Heart left ventricle (tissue), 16 donors: ENCODE results near the gene PRR5. TPM values are rescaled to one million over a fixed set of nuclear protein-coding genes. Genes with fewer than 3 reads are reported as not detected.

Experiments
- ATAC-seq, 4 donors: fragments of 200-7000 bp; cut with Tn5 transposase; one replicate each; pipeline ENCODE4 v1.9.1; 2020 to 2022; ENCODE audit warnings: moderate library complexity in 4 of 4, mild to moderate bottlenecking in 3 of 4, moderate number of reproducible peaks in 1 of 4
- DNase-seq, 5 donors: peaks; one replicate each; pipeline ENCODE4 v3.0.0-alpha.2; 2020
- H3K27ac ChIP-seq, 12 donors: fragments of 200-600 bp; sonication (generic) in 4 of 12; one replicate each; pipeline versions ENCODE4 v1.5.0 to v1.8.0; 2016 to 2022; ENCODE audit warnings: mild to moderate bottlenecking in 2 of 12
- H3K27me3 ChIP-seq, 9 donors: fragments of 200-600 bp; sonication (generic) in 2 of 9; one replicate each; pipeline versions ENCODE4 v1.5.1 to v1.8.0; 2016 to 2022; ENCODE audit warnings: mild to moderate bottlenecking in 3 of 9
- H3K36me3 ChIP-seq, 9 donors: fragments of 200-600 bp; sonication (generic) in 2 of 9; one replicate each; pipeline versions ENCODE4 v1.5.0 to v1.8.0; 2018 to 2022; ENCODE audit warnings: mild to moderate bottlenecking in 2 of 9
- H3K4me1 ChIP-seq, 12 donors: fragments of 200-600 bp; sonication (generic) in 4 of 12; one replicate each; pipeline versions ENCODE4 v1.5.0 to v1.8.0; 2016 to 2022; ENCODE audit warnings: mild to moderate bottlenecking in 3 of 12
- H3K4me3 ChIP-seq, 12 donors: fragments of 200-600 bp; sonication (generic) in 4 of 12; one replicate each; pipeline versions ENCODE4 v1.5.0 to v1.8.0; 2017 to 2022; ENCODE audit warnings: mild to moderate bottlenecking in 9 of 12, moderate library complexity in 4 of 12
- H3K9me3 ChIP-seq, 12 donors: fragments of 200-600 bp; sonication (generic) in 4 of 12; one replicate each; pipeline versions ENCODE4 v1.5.0 to v1.8.0; 2016 to 2022; ENCODE audit warnings: mild to moderate bottlenecking in 1 of 12
- CTCF ChIP-seq, 12 donors: fragments of 200-600 bp; sonication (generic) in 4 of 12; IDR thresholded peaks; one replicate each; pipeline versions ENCODE4 v1.5.0 to v1.8.0; 2018 to 2022; ENCODE audit warnings: antibody characterized with exemption in 12 of 12, mild to moderate bottlenecking in 5 of 12
- POLR2A ChIP-seq, 2 donors: fragments of 450-650 bp; IDR thresholded peaks; one replicate each; pipeline ENCODE4 v1.6.1; 2017; ENCODE audit warnings: antibody characterized with exemption in 2 of 2, mild to moderate bottlenecking in 2 of 2, moderate library complexity in 2 of 2
- WGBS, 4 donors: extraction: QIAGEN DNeasy Blood & Tissue Kit in 2 of 4; methylation state at CpG; one replicate each; pipeline versions ENCODE4 v1.1.5 to v1.1.7; 2013 to 2018; 5-methylcytosine and 5-hydroxymethylcytosine counted together
- intact Hi-C, 10 donors: fragments of 100-400 bp; cut with DNase I; formaldehyde crosslinking; loops; one replicate each; pipeline versions ENCODE4 v1.11.1 to v1.14.2; 2022
- polyA plus RNA-seq, 2 donors: library from polyadenylated mRNA; stranded (reverse); fragments of 200-250 nt; gene quantifications; one replicate each; pipeline ENCODE4 v1.2.3, GENCODE V29; 2013
- total RNA-seq, 9 donors: library from RNA; depleted of rRNA in 2 of 9; stranded (reverse); fragments of >200 nt in 2 of 9; fragmentation: NEBNext Ultra II Directional in 3 of 9; extraction: Animal tissue kit (Norgen Biotek cat#: 25700) in 3 of 9; gene quantifications; one replicate each; pipeline versions ENCODE4 v1.1.0 to v1.2.4, GENCODE V29; 2016 to 2023
- donor health status: ischemic (EF 13 %, LVEDD 7.1; RV severe dilation, severe dysfunction).
- donor health status: healthy with polysubstance abuse.
- donor health status: DM: no; HTN: yes; CAD: no.
- donor health status: DM: no; HTN: no; CAD: no.
- donor health status: ischemic (EF 25% LVEDD 6.9; RV normal size, moderate dysfunction).
- donor health status: ischemic (EF 25% LVEDD 5.7; RV mildly dilated, moderate dysfunction).
- donor health status: healthy.
- donor health status: DM: yes; HTN: yes; CAD: no.
- donor health status: ischemic (EF 35%, LVEDD 5.7; RV mildly dilated, moderate dysfunction).
- donor health status: nonischemic (EF 11% LVEDD 7.7; RV severe dilation, severe dysfunction).
- donor health status: DM: yes; HTN: yes; CAD: no.
- donor health status: PGD.
- donor health status: ischemic (EF 29% LVEDD 5.4; RV normal size, mild dysfunction).
- donor health status: nonischemic (EF 23%, LVEDD 6.1; RV moderate dilation, normal function).

Gene PRR5
- total and polyA plus RNA-seq, 11 donors: 1.6 to 9.5 (median 2.2) TPM

GRCh38 chr22:44722611-44723010 is 20.6 kb downstream of the PRR5 start:
- H3K27me3 ChIP-seq: no peaks in the 10 kb centered on the region
- no peaks in the 10 kb centered on the region for H3K9me3 ChIP-seq
- H3K4me1 ChIP-seq: no peaks in the 10 kb centered on the region
- WGBS, 4 donors: 83 to 97% (median 92%) methylated on average over 2 of the region's 2 CpGs
- intact Hi-C loops: no loop called here
- H3K36me3 ChIP-seq: peaks cover 0 to 3% (median 0%) of the 10 kb centered on the region in 9 donors
- H3K4me3 ChIP-seq: no peak overlapping the region
- no peak for ATAC-seq
- no peak overlapping the region for H3K27ac ChIP-seq
- TF ChIP-seq CTCF (IDR thresholded peaks at IDR 0.05): no peak
- no peak for TF ChIP-seq POLR2A (IDR thresholded peaks at IDR 0.05)
- no peak for DNase-seq

DNA sequence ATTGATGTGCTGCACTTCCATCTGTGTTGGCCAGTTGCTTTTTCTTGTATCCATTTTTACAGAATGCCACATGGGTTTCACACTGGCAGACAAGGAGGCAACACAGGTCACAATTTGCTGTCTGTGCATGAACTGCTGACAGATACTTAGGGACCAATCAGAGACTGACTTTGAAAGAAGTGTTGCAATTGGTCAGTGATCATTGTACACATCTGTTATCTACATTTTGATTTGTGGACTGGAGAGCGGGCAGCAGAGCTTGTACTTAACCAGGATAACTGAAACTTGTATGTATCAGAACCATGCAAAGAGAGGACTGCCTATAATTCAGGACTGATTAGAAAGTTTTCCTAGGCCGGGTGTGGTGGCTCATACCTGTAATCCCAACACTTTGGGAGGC is 21.8 kb downstream of the PRR5 start:
- no peak overlapping the region for H3K4me3 ChIP-seq
- H3K4me1 ChIP-seq: peaks cover 0 to 5% (median 2%) of the 10 kb centered on the region in 12 donors
- H3K36me3 ChIP-seq: peaks cover 0 to 3% (median 0%) of the 10 kb centered on the region in 9 donors
- DNase-seq: no peak
- TF ChIP-seq CTCF (IDR thresholded peaks at IDR 0.05) (no peak), POLR2A (IDR thresholded peaks at IDR 0.05) (no peak)
- WGBS, 4 donors: 92 to 98% (median 96%) methylated on average over 2 of the region's 2 CpGs
- H3K27me3 ChIP-seq: no peaks in the 10 kb centered on the region
- intact Hi-C loops: no loop called here
- no peaks in the 10 kb centered on the region for H3K9me3 ChIP-seq
- H3K27ac ChIP-seq: no peak overlapping the region
- ATAC-seq: no peak

DNA sequence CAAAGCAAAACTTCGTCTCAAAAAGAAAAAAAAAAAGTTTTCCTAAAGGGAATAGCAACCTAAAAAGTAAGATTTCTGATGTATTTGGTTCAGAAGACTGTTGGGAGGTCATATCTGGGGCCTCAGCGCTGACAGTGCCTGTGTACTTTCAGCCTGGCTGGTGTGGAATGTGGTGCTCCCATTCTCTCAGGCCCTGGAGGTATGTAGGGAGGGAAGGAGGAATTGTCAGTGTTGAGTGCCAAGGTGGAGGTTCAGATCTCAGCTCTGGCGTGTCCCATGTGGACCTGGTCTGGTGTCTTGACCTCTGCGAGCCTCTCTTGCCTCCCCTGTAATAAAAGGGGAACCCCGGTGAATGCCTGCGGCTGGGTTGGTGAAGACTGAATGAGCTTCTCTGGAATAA is 22.4 kb downstream of the PRR5 start:
- Histone ChIP-seq H3K4me1 (peaks cover 0 to 11% (median 8%) of the 10 kb centered on the region in 12 donors), H3K36me3 (peaks cover 0 to 3% (median 0%) of the 10 kb centered on the region in 9 donors), H3K27me3 (no peaks in the 10 kb centered on the region), H3K27ac (no peak overlapping the region), H3K4me3 (no peak overlapping the region), H3K9me3 (no peaks in the 10 kb centered on the region)
- TF ChIP-seq POLR2A (IDR thresholded peaks at IDR 0.05) (no peak), CTCF (IDR thresholded peaks at IDR 0.05) (no peak)
- WGBS, 4 donors: 91 to 94% (median 93%) methylated on average over 6 of the region's 6 CpGs
- ATAC-seq: no peak
- intact Hi-C loops: no loop called here
- no peak for DNase-seq

DNA sequence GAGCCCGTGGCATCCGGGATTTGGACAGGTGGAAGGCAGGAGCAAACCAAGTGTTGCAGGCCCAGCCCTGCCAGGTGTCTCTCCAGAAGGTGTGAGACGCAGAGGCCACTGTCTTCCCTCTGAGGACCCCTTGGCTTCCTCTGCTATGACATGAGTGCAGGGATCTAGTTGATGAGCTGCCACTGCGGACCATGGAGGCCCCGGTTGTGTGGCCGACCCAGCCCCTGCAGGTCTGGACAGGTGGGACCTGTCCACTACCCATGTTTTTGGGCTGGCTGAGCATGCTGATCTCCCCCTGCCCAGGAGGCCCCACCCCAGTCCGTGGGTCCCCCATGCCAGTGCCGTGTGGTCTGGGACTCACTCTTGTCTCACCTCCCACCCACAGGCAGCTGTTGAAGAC is 22.9 kb downstream of the PRR5 start:
- intact Hi-C loops: no loop called here
- H3K4me1 ChIP-seq: peaks cover 0 to 15% (median 10%) of the 10 kb centered on the region in 12 donors
- 87 to 94% (median 89%) methylated on average over 6 to 8 of the region's 8 CpGs for WGBS, 4 donors
- DNase-seq (peak in 1 of 5 donors; percentile 24), ATAC-seq (no peak)
- H3K9me3 ChIP-seq: no peaks in the 10 kb centered on the region
- TF ChIP-seq CTCF (IDR thresholded peaks at IDR 0.05): no peak
- TF ChIP-seq POLR2A (IDR thresholded peaks at IDR 0.05): no peak
- H3K27ac ChIP-seq: no peak overlapping the region
- H3K27me3 ChIP-seq: no peaks in the 10 kb centered on the region
- H3K4me3 ChIP-seq: no peak overlapping the region
- peaks cover 0 to 3% (median 0%) of the 10 kb centered on the region in 9 donors for H3K36me3 ChIP-seq
